GM12878 (cell line): ENCODE results near the gene LRBA. TPM values are rescaled to one million over a fixed set of nuclear protein-coding genes. Genes with fewer than 3 reads are reported as not detected.

Experiments
- CEBPB ChIP-seq, 2 experiments: fragments of 150-350 bp in 1 of 2; IDR thresholded peaks; 2 replicates each; pipeline ENCODE4 v1.6.1; 2012 to 2014; ENCODE audit warnings: low read depth in 2 of 2, low read length in 2 of 2, borderline replicate concordance in 1 of 2, inconsistent platforms in 1 of 2
- CHD4 ChIP-seq: fragments of 200-600 bp; sonication (generic); IDR thresholded peaks from 2 replicates; pipeline ENCODE4 v1.6.1; 2016; ENCODE audit warnings: mild to moderate bottlenecking
- CREM ChIP-seq: IDR thresholded peaks from 2 replicates; pipeline ENCODE4 v1.6.1; 2014; ENCODE audit warnings: antibody characterized with exemption, low read depth
- HCFC1 ChIP-seq: fragments of 150-350 bp; IDR thresholded peaks from 2 replicates; pipeline ENCODE4 v1.6.1; 2014; ENCODE audit warnings: low read length
- JUND ChIP-seq: IDR thresholded peaks from 2 replicates; pipeline ENCODE4 v1.6.1; 2012; ENCODE audit warnings: low read depth, mild to moderate bottlenecking, low read length, improper control_type of control experiment, moderate library complexity
- MXI1 ChIP-seq: fragments of 150-350 bp; IDR thresholded peaks from 2 replicates; pipeline ENCODE4 v1.6.1; 2011; ENCODE audit warnings: low read depth, mild to moderate bottlenecking, inconsistent platforms, low read length, improper control_type of control experiment
- PKNOX1 ChIP-seq: fragments of 450-650 bp; IDR thresholded peaks from 2 replicates; pipeline ENCODE4 v1.6.1; 2016; ENCODE audit warnings: mild to moderate bottlenecking
- PRDM15 ChIP-seq: fragments of 450-650 bp; formaldehyde crosslinking; IDR thresholded peaks from 2 replicates; pipeline ENCODE4 v1.4.0; 2020; ENCODE audit warnings: mild to moderate bottlenecking, moderate library complexity
- TCF3 ChIP-seq: IDR thresholded peaks from 2 replicates; pipeline ENCODE4 v1.6.1; 2012; ENCODE audit warnings: low read depth, mild to moderate bottlenecking, low read length, borderline replicate concordance; ENCODE audit not compliant: insufficient read depth
- ZNF384 ChIP-seq: IDR thresholded peaks from 2 replicates; pipeline ENCODE4 v1.6.1; 2012; ENCODE audit warnings: low read depth, mild to moderate bottlenecking, low read length, improper control_type of control experiment, borderline replicate concordance
- polyA plus RNA-seq, 11 experiments: library from polyadenylated mRNA; depleted of rRNA in 4 of 11; unstranded in 6 of 11; stranded (reverse) in 5 of 11; fragments of >200 nt; fragmentation: Nextera tagmentation in 4 of 11; fragmentation: Illumina TruSeq in 1 of 11; extraction: Ambion mirVana in 4 of 11; extraction: Trizol in 1 of 11; gene quantifications; 1 replicate in 1 of 11; 2 replicates in 10 of 11; pipeline versions ENCODE4 v1.2.1 to v1.2.3, GENCODE V29; 2011 to 2016; ENCODE audit warnings: inconsistent platforms in 2 of 11, missing spikeins in 2 of 11, low read depth in 1 of 11
- total RNA-seq, 4 experiments: library from RNA; depleted of rRNA in 3 of 4; stranded (reverse); fragments of >200 nt in 3 of 4; fragmentation: Illumina TruSeq in 1 of 4; extraction: Trizol in 1 of 4; gene quantifications; 2 replicates each; pipeline versions ENCODE4 v1.2.1 to v1.2.3, GENCODE V29; 2013 to 2021

The LRBA gene
- total and polyA plus RNA-seq, 10 of the 15 experiments (the other 5 are each of a cell fraction or from before 2014, with no cell fraction given): 20.3 to 93.4 (median 55.0) TPM

GRCh38 chr4:150679765-150680343 lies 335.2 kb downstream of the LRBA start (continued):
- TF ChIP-seq PRDM15 (CRISPR knock-in tag): no peak
- no peak for TF ChIP-seq CREM
- TF ChIP-seq CHD4: no peak
- no peak for TF ChIP-seq ZNF384
- no peak for TF ChIP-seq CEBPB (IDR thresholded peaks at IDR 0.05; ENCODE audit: borderline replicate concordance in 1 of 2, low read depth in 2 of 2, low read length in 2 of 2)
- no peak for TF ChIP-seq TCF3
- no peak for TF ChIP-seq MXI1
- no peak for TF ChIP-seq JUND
- no peak for TF ChIP-seq HCFC1
- TF ChIP-seq PKNOX1: no peak
